Spleen (tissue), 7 donors: Measurements from ENCODE around the gene KANK4.

Experiments
- POLR2A ChIP-seq, 3 donors: fragments of 450-650 bp; IDR thresholded peaks; one replicate each; pipeline ENCODE4 v1.5.1; 2017; ENCODE audit warnings: antibody characterized with exemption in 3 of 3, mild to moderate bottlenecking in 1 of 3
- POLR2AphosphoS5 ChIP-seq, 3 donors: sonication (generic); formaldehyde crosslinking; IDR thresholded peaks; one replicate each; pipeline ENCODE4 v1.5.1; 2017; ENCODE audit warnings: antibody characterized with exemption in 3 of 3
- TF ChIP-seq, protein P1 (sequence below), 11 experiments: fragments of 200-600 bp in 7 of 11; fragments of 450-650 bp in 4 of 11; sonication (generic) in 4 of 11; IDR thresholded peaks in 8 of 11; conservative IDR thresholded peaks in 3 of 11; 1 replicate in 7 of 11; 2 replicates in 4 of 11; pipeline versions ENCODE4 v1.4.0 to v1.8.0; 2016 to 2021; ENCODE audit warnings: antibody characterized with exemption in 11 of 11, inconsistent platforms in 4 of 11, mild to moderate bottlenecking in 1 of 11
- donor health status: DM: no; HTN: no; CAD: no; lungs with moderate emphysema.
- donor health status: DM: no; HTN: no; CAD: no.
- donor health status: DM: no; HTN: no; CAD: no.

DNA sequence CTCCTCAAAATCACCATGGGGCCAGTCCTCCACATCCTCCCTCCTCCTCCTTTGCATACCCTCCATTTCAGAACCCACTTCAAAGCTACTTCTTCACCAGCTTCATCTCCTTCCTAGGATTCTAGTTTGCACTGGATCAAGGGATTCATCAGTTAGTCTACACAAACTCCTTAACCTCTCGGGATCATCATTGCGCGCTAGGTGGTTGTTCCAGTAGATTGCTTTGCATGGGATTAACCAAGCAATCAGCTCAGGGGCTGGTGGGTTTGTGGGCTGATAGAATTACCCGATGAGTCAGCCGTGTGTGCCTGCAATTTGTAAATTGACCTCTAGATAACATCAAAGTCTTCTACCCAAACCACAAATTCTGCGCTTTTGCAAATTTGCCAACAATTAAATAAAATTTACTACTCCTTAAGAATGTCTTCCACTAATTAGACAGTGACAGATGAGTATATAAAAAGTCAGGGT lies 7.7 kb downstream of the KANK4 start:
- TF ChIP-seq, protein P1, sequence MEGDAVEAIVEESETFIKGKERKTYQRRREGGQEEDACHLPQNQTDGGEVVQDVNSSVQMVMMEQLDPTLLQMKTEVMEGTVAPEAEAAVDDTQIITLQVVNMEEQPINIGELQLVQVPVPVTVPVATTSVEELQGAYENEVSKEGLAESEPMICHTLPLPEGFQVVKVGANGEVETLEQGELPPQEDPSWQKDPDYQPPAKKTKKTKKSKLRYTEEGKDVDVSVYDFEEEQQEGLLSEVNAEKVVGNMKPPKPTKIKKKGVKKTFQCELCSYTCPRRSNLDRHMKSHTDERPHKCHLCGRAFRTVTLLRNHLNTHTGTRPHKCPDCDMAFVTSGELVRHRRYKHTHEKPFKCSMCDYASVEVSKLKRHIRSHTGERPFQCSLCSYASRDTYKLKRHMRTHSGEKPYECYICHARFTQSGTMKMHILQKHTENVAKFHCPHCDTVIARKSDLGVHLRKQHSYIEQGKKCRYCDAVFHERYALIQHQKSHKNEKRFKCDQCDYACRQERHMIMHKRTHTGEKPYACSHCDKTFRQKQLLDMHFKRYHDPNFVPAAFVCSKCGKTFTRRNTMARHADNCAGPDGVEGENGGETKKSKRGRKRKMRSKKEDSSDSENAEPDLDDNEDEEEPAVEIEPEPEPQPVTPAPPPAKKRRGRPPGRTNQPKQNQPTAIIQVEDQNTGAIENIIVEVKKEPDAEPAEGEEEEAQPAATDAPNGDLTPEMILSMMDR (IDR thresholded peaks at IDR 0.05 in 8 of 11, conservative IDR thresholded peaks at IDR 0.05 in 3 of 11), result no peak
- TF ChIP-seq POLR2A (IDR thresholded peaks at IDR 0.05), result no peak
- TF ChIP-seq POLR2AphosphoS5 (IDR thresholded peaks at IDR 0.05), result no peak
